ENCODE data around the gene ACSL5. TPM values are rescaled to one million over a fixed set of nuclear protein-coding genes. Genes with fewer than 3 reads are reported as not detected.
"Not testable (repeated sequence)": the region's sequence is repeated elsewhere in the genome, so short reads cannot be mapped to it uniquely, and the experiment has no call there.

Gene ACSL5
- total RNA-seq, 1 experiment from 2014 or later: 63.6 TPM

DNA sequence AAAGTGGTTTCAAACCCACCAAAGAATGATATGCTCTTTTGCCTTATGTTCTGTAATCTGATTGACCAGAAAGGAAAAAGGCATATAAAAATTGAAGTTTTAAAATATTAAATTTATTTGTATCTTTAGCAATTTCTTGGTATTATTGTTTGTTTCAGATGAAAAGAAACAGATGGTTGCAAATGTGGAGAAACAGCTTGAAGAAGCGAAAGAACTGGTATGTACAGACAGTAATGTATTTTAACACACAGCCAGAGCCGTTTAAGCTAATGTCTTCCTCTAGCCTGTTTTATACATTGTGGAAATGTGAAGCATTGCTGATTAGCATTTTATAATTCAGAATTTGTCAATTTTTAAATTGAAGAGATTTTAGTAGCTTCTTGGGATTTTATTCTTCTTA is 86.5 kb downstream of the ACSL5 start:
- H3K27me3 ChIP-seq (ENCODE audit: low read length): no peaks in the 10 kb centered on the region
- DNase-seq: no peak
- H3K4me3 ChIP-seq (ENCODE audit: low read length): no peak overlapping the region
- peaks cover 57% of the 10 kb centered on the region for H3K79me2 ChIP-seq (ENCODE audit: low read length)
- H4K20me1 ChIP-seq (ENCODE audit: insufficient read depth, low read depth, low read length): no peaks in the 10 kb centered on the region
- H3K4me2 ChIP-seq (ENCODE audit: low read depth, low read length, poor library complexity, severe bottlenecking): no peak overlapping the region
- no peak overlapping the region for H3K9ac ChIP-seq (ENCODE audit: low read length)
- peaks cover 15% of the 10 kb centered on the region for H3K36me3 ChIP-seq (ENCODE audit: insufficient read depth, low read length)
- no peak overlapping the region for H3K27ac ChIP-seq (ENCODE audit: low read length)
- H3K9me2 ChIP-seq (replicated peaks; ENCODE audit: insufficient read depth, low read length): no peaks in the 10 kb centered on the region
- H2AFZ ChIP-seq (ENCODE audit: low read length): no peak overlapping the region
- peaks cover 9% of the 10 kb centered on the region for H3K9me3 ChIP-seq (ENCODE audit: low read length)
- no peaks in the 10 kb centered on the region for H3K4me1 ChIP-seq (ENCODE audit: low read length)

GRCh38 chr10:112461029-112461887 is 87.3 kb downstream of the ACSL5 start:
- Histone ChIP-seq H3K9ac (ENCODE audit: low read length) (no peak overlapping the region), H3K36me3 (ENCODE audit: insufficient read depth, low read length) (peaks cover 23% of the 10 kb centered on the region), H3K4me2 (ENCODE audit: low read depth, low read length, poor library complexity, severe bottlenecking) (no peak overlapping the region), H2AFZ (ENCODE audit: low read length) (no peak overlapping the region), H3K4me1 (ENCODE audit: low read length) (no peaks in the 10 kb centered on the region), H3K4me3 (ENCODE audit: low read length) (no peak overlapping the region), H3K9me2 (replicated peaks; ENCODE audit: insufficient read depth, low read length) (no peaks in the 10 kb centered on the region), H4K20me1 (ENCODE audit: insufficient read depth, low read depth, low read length) (no peaks in the 10 kb centered on the region), H3K9me3 (ENCODE audit: low read length) (peaks cover 10% of the 10 kb centered on the region), H3K79me2 (ENCODE audit: low read length) (peaks cover 51% of the 10 kb centered on the region), H3K27ac (ENCODE audit: low read length) (no peak overlapping the region), H3K27me3 (ENCODE audit: low read length) (no peaks in the 10 kb centered on the region)
- no peak for DNase-seq

GRCh38 chr10:112464074-112464473 is 90.2 kb downstream of the ACSL5 start:
- Histone ChIP-seq H3K79me2 (ENCODE audit: low read length) (peaks cover 36% of the 10 kb centered on the region), H3K36me3 (ENCODE audit: insufficient read depth, low read length) (peaks cover 23% of the 10 kb centered on the region)
- not testable (repeated sequence) for H3K27ac ChIP-seq (ENCODE audit: low read length); H4K20me1 ChIP-seq (ENCODE audit: insufficient read depth, low read depth, low read length); H3K27me3 ChIP-seq (ENCODE audit: low read length); H3K4me3 ChIP-seq (ENCODE audit: low read length); H3K4me1 ChIP-seq (ENCODE audit: low read length); H3K4me2 ChIP-seq (ENCODE audit: low read depth, low read length, poor library complexity, severe bottlenecking); H3K9me3 ChIP-seq (ENCODE audit: low read length); H3K9ac ChIP-seq (ENCODE audit: low read length); DNase-seq; H3K9me2 ChIP-seq (replicated peaks; ENCODE audit: insufficient read depth, low read length); H2AFZ ChIP-seq (ENCODE audit: low read length)

- Histone ChIP-seq H3K9me3 (ENCODE audit: low read length) (peaks cover 10% of the 10 kb centered on the region), H4K20me1 (ENCODE audit: insufficient read depth, low read depth, low read length) (no peaks in the 10 kb centered on the region), H3K4me2 (ENCODE audit: low read depth, low read length, poor library complexity, severe bottlenecking) (no peak overlapping the region), H3K79me2 (ENCODE audit: low read length) (peaks cover 24% of the 10 kb centered on the region), H3K4me3 (ENCODE audit: low read length) (no peak overlapping the region), H2AFZ (ENCODE audit: low read length) (no peak overlapping the region), H3K9ac (ENCODE audit: low read length) (no peak overlapping the region), H3K27ac (ENCODE audit: low read length) (no peak overlapping the region), H3K36me3 (ENCODE audit: insufficient read depth, low read length) (peaks cover 23% of the 10 kb centered on the region), H3K9me2 (replicated peaks; ENCODE audit: insufficient read depth, low read length) (no peaks in the 10 kb centered on the region), H3K4me1 (ENCODE audit: low read length) (no peaks in the 10 kb centered on the region), H3K27me3 (ENCODE audit: low read length) (no peaks in the 10 kb centered on the region)
- DNase-seq: no peak
These were observed 91.5 kb downstream of the ACSL5 start for GRCh38 chr10:112465299-112465883.

- peaks cover 15% of the 10 kb centered on the region for H3K79me2 ChIP-seq (ENCODE audit: low read length)
- peaks cover 10% of the 10 kb centered on the region for H3K9me3 ChIP-seq (ENCODE audit: low read length)
- DNase-seq: no peak
- H3K4me2 ChIP-seq (ENCODE audit: low read depth, low read length, poor library complexity, severe bottlenecking): no peak overlapping the region
- H3K9me2 ChIP-seq (replicated peaks; ENCODE audit: insufficient read depth, low read length): no peaks in the 10 kb centered on the region
- no peaks in the 10 kb centered on the region for H3K4me1 ChIP-seq (ENCODE audit: low read length)
- no peak overlapping the region for H2AFZ ChIP-seq (ENCODE audit: low read length)
- no peak overlapping the region for H3K9ac ChIP-seq (ENCODE audit: low read length)
- H3K4me3 ChIP-seq (ENCODE audit: low read length): no peak overlapping the region
- peaks cover 23% of the 10 kb centered on the region for H3K36me3 ChIP-seq (ENCODE audit: insufficient read depth, low read length)
- no peaks in the 10 kb centered on the region for H4K20me1 ChIP-seq (ENCODE audit: insufficient read depth, low read depth, low read length)
- no peak overlapping the region for H3K27ac ChIP-seq (ENCODE audit: low read length)
- no peaks in the 10 kb centered on the region for H3K27me3 ChIP-seq (ENCODE audit: low read length)
These were observed 92.9 kb downstream of the ACSL5 start for GRCh38 chr10:112466802-112467201.

GRCh38 chr10:112467541-112468075 is 93.7 kb downstream of the ACSL5 start:
- H3K36me3 ChIP-seq (ENCODE audit: insufficient read depth, low read length): peaks cover 23% of the 10 kb centered on the region
- H3K4me3 ChIP-seq (ENCODE audit: low read length): no peak overlapping the region
- peaks cover 15% of the 10 kb centered on the region for H3K79me2 ChIP-seq (ENCODE audit: low read length)
- no peak overlapping the region for H3K9ac ChIP-seq (ENCODE audit: low read length)
- H3K27ac ChIP-seq (ENCODE audit: low read length): no peak overlapping the region
- no peak overlapping the region for H2AFZ ChIP-seq (ENCODE audit: low read length)
- H3K4me1 ChIP-seq (ENCODE audit: low read length): peaks cover 5% of the 10 kb centered on the region
- no peak overlapping the region for H3K4me2 ChIP-seq (ENCODE audit: low read depth, low read length, poor library complexity, severe bottlenecking)
- peaks cover 10% of the 10 kb centered on the region for H3K9me3 ChIP-seq (ENCODE audit: low read length)
- no peaks in the 10 kb centered on the region for H3K9me2 ChIP-seq (replicated peaks; ENCODE audit: insufficient read depth, low read length)
- no peaks in the 10 kb centered on the region for H4K20me1 ChIP-seq (ENCODE audit: insufficient read depth, low read depth, low read length)
- no peak for DNase-seq
- H3K27me3 ChIP-seq (ENCODE audit: low read length): no peaks in the 10 kb centered on the region

- Histone ChIP-seq H4K20me1 (ENCODE audit: insufficient read depth, low read depth, low read length) (no peaks in the 10 kb centered on the region), H3K27ac (ENCODE audit: low read length) (no peak overlapping the region), H3K36me3 (ENCODE audit: insufficient read depth, low read length) (no peaks in the 10 kb centered on the region), H3K9ac (ENCODE audit: low read length) (peak overlapping the region; percentile 29), H3K27me3 (ENCODE audit: low read length) (no peaks in the 10 kb centered on the region), H3K4me3 (ENCODE audit: low read length) (no peak overlapping the region), H3K9me3 (ENCODE audit: low read length) (no peaks in the 10 kb centered on the region), H3K4me2 (ENCODE audit: low read depth, low read length, poor library complexity, severe bottlenecking) (peak overlapping the region; percentile 34), H3K9me2 (replicated peaks; ENCODE audit: insufficient read depth, low read length) (no peaks in the 10 kb centered on the region), H3K4me1 (ENCODE audit: low read length) (peaks cover 18% of the 10 kb centered on the region), H3K79me2 (ENCODE audit: low read length) (peaks cover 29% of the 10 kb centered on the region), H2AFZ (ENCODE audit: low read length) (0 out of 2 replicates have a peak overlapping the region, but pooled peaks have one; percentile 2)
- peak; percentile 84 for DNase-seq
These were observed 98.1 kb downstream of the ACSL5 start for GRCh38 chr10:112471878-112472487.
